ENCODE results near the gene SOX8.
A peak's percentile ranks its signal among the peaks of the same experiment; 100 is the strongest.

SOX8 gene

GRCh38 chr16:986411-986810 lies 4.8 kb downstream of the SOX8 start:
- DNase-seq (ENCODE audit: extremely low read depth in 1 of 2, low read depth in 1 of 2) = no peak

- DNase-seq (ENCODE audit: extremely low read depth in 1 of 2, low read depth in 1 of 2) = no peak
Measured at GRCh38 chr16:986925-987582, 5.5 kb downstream of the SOX8 start.

GRCh38 chr16:987906-988305 lies 6.3 kb downstream of the SOX8 start:
- DNase-seq (ENCODE audit: extremely low read depth in 1 of 2, low read depth in 1 of 2) = no peak

DNA sequence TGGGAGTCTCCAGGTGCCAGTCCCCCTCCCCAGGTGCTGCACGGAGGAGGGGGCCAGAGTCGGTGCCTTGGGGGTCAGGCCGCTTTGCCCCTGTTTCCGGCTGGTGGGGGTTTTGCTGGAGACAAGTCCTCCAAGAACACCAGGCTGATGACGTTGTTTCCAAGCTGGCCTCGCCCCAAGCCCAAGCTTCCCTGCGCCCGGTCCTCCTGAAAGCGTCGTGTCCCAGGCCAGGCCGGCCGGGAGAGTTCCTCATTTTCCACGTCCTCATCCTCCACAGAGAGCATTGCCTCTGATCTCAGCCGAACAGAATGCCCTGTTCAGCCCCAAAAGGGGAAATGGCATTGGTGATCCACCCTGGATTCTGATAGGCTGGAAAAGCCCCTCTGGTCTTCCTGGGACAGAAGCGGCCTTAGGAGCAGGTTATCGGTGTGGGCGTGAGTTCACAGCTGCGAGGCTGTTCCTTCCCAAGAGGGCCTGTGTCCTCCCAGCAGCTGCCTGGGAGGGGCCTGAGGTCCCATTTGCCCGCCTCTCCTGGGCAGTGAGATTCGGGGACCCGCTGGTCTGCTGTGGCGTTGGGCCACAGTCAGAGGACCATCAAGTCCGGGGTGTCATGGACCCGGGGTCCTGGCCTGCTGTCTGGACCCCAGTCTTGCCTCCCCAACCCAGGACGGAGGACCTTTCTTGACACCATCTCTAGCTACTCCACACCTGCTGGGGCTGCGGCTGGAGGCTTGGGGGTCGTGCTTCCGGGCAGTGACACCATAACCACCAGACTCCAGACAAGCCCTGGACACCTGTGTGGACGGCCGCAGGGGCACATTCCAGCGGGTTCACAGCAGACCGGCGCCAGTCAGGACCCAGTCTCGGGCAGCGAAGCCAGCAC lies 7.1 kb downstream of the SOX8 start:
- no peak for DNase-seq (ENCODE audit: extremely low read depth in 1 of 2, low read depth in 1 of 2)

- DNase-seq (ENCODE audit: extremely low read depth in 1 of 2, low read depth in 1 of 2) = no peak
Measured at GRCh38 chr16:989354-989814, 7.8 kb downstream of the SOX8 start.

GRCh38 chr16:990516-991291 lies 9.1 kb downstream of the SOX8 start:
- no peak for DNase-seq (ENCODE audit: extremely low read depth in 1 of 2, low read depth in 1 of 2)

DNA sequence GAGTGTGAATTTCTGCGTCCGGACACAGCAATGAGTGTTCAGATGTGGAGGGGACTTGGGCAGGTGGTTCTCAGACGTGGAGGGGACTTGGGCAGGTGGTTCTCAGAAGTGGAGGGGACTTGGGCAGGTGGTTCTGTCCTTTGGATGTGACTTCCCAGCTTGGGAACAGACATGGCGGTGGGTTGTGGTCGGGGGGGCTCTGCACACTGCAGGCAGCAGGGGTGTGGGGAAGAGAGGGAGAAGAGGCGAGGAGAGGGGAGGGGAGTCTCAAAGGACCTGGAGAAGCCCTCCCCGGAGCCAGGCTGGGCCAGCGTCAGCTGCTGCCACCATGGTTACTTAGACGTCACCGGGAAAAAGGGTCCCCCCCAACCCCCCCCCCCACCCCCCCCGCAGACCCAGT lies 9.8 kb downstream of the SOX8 start:
- DNase-seq (ENCODE audit: extremely low read depth in 1 of 2, low read depth in 1 of 2) = no peak

- DNase-seq (ENCODE audit: extremely low read depth in 1 of 2, low read depth in 1 of 2) = no peak
Measured at GRCh38 chr16:991773-992172, 10.2 kb downstream of the SOX8 start.

GRCh38 chr16:993731-994130 lies 12.2 kb downstream of the SOX8 start:
- no peak for DNase-seq (ENCODE audit: extremely low read depth in 1 of 2, low read depth in 1 of 2)

GRCh38 chr16:995087-995486 lies 13.5 kb downstream of the SOX8 start:
- DNase-seq (ENCODE audit: extremely low read depth in 1 of 2, low read depth in 1 of 2) = no peak

DNA sequence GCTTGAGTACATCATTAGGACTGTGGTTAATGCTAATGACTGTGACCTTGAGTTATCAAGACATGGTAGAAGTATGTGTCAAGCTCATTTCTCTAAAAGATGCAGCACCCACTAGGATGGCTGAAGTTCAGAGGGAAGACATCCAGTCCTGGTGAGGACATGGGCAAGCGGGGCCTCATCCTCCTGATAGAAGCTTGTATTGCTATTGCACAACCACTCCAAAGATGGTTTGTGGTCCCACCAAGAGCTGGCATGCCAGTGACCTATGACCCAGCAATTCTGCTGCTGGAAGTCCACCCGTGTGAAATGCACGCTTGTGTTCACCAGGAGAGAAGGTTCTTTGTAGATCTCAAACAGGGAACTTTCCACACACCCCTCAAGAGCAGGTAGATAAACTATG lies 14.2 kb downstream of the SOX8 start:
- no peak for DNase-seq (ENCODE audit: extremely low read depth in 1 of 2, low read depth in 1 of 2)

- DNase-seq (ENCODE audit: extremely low read depth in 1 of 2, low read depth in 1 of 2) = no peak
Measured at GRCh38 chr16:996681-997080, 15.1 kb downstream of the SOX8 start.

- DNase-seq (ENCODE audit: extremely low read depth in 1 of 2, low read depth in 1 of 2) = peak; percentile 36 to 46
Measured at GRCh38 chr16:997440-998051, 16.0 kb downstream of the SOX8 start.

GRCh38 chr16:998211-998610 lies 16.6 kb downstream of the SOX8 start:
- no peak for DNase-seq (ENCODE audit: extremely low read depth in 1 of 2, low read depth in 1 of 2)

DNA sequence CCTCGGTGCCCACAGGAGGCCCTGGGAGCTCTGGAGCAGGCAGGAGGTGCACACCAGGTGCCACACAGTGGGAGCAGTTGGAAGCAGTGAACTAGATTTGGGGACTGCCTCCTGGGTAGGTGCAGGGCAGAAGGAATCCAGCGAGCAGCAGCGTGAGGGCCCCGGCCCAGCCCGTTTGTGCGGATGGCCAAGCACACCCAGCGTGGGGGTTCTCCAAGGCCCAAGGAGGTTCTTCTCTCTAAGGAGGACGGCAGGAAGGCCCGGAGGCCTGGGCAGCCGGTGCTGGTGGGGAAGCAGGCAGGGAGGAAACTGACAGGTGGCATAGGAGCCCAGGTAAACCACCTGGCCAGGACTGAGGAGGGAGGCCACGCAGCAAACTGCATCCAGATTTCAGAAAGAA lies 17.0 kb downstream of the SOX8 start:
- DNase-seq (ENCODE audit: extremely low read depth in 1 of 2, low read depth in 1 of 2) = no peak

DNA sequence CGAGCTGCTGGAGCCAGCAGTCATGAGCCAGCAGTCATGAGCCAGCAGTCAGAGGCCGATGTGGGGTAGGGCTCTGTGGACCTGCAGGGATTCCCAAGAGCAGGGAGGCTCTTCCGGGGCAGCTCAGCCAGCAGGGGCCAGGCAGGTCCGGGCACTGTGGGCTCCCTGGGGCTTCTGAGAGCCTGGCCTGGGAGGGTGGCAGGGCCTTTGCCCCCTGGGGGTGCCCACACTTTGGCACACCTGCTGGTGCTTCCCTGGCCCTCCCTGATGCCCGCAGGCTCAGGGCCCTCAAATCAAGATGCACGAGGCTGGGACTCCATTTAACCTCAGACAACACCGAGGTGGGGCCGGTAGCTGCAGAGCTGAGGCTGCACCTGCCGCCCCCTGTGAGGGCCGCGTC lies 18.1 kb downstream of the SOX8 start:
- DNase-seq (ENCODE audit: extremely low read depth in 1 of 2, low read depth in 1 of 2) = no peak

- no peak for DNase-seq (ENCODE audit: extremely low read depth in 1 of 2, low read depth in 1 of 2)
Measured at GRCh38 chr16:1000608-1001007, 19.0 kb downstream of the SOX8 start.

GRCh38 chr16:1001096-1001495 lies 19.5 kb downstream of the SOX8 start:
- DNase-seq (ENCODE audit: extremely low read depth in 1 of 2, low read depth in 1 of 2) = no peak

DNA sequence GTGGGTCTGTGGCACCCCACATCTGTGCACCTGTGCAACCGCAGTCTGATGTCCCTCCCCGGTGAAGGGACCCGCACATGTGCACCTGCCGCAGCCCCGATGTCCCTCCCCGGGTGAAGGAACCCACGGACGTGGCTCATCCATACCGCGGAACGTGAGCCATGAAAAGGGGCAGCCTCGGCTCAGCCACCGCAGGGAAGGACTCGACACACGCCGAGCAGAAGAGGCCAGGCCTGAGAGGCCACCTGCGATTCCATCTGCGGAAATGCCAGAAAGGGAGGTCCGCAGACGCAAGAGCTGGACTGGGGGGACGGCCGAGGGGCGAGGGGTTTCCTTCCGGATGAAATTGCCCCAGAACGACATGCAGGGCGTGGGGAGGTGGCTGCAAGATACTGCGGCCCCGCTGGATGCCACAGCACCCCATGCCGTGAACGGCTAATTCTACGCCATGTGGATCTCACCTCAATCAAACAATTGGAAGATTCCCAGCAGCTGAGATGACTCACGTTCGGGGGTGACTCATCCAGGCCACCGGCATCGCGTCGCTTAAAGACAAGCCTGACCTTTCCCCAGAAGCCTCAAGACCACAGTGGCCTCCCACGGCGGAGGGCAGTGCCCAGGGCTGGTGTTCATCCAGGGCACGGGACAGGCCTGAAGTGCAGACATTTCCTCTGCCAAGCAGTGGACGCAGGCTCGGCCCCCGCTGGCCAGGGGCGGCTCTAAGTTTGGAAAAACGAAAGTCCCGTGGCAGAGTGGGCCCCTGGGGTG lies 21.0 kb downstream of the SOX8 start:
- peak; percentile 34 to 59 for DNase-seq (ENCODE audit: extremely low read depth in 1 of 2, low read depth in 1 of 2)
